Activated gamma-delta T cell treated with Interleukin-2 at 50 U/mL for 16 hours (primary cell): Measurements from ENCODE around the gene RHOC.

ENCODE experiments used
- DNase-seq: peaks from one replicate; pipeline ENCODE4 v3.0.0-alpha.2; 2020

RHOC gene

GRCh38 chr1:112701227-112702066 lies 5.5 kb downstream of the RHOC start:
- DNase-seq, result no peak

- DNase-seq, result peak; percentile 69
Observed at GRCh38 chr1:112700290-112701226, 6.4 kb downstream of the RHOC start.

GRCh38 chr1:112699425-112700144 lies 7.3 kb downstream of the RHOC start:
- DNase-seq, result no peak

- DNase-seq, result no peak
Observed at GRCh38 chr1:112698366-112699310, 8.3 kb downstream of the RHOC start.

- DNase-seq, result no peak
Observed at GRCh38 chr1:112697781-112698201, 9.1 kb downstream of the RHOC start.

GRCh38 chr1:112696578-112697314 lies 10.2 kb downstream of the RHOC start:
- DNase-seq, result no peak

GRCh38 chr1:112695276-112695675 lies 11.7 kb downstream of the RHOC start:
- DNase-seq, result no peak

GRCh38 chr1:112694363-112694929 lies 12.5 kb downstream of the RHOC start:
- DNase-seq, result no peak

GRCh38 chr1:112693821-112694220 lies 13.1 kb downstream of the RHOC start:
- no peak for DNase-seq

- no peak for DNase-seq
Observed at GRCh38 chr1:112692681-112693080, 14.2 kb downstream of the RHOC start.

GRCh38 chr1:112689842-112690237 lies 17.1 kb downstream of the RHOC start:
- DNase-seq, result no peak

- no peak for DNase-seq
Observed at GRCh38 chr1:112689196-112689841, 17.6 kb downstream of the RHOC start.

- no peak for DNase-seq
Observed at GRCh38 chr1:112688781-112689193, 18.1 kb downstream of the RHOC start.

GRCh38 chr1:112687785-112688496 lies 19.0 kb downstream of the RHOC start:
- DNase-seq, result no peak

GRCh38 chr1:112687361-112687760 lies 19.6 kb downstream of the RHOC start:
- DNase-seq, result no peak

GRCh38 chr1:112686835-112687234 lies 20.1 kb downstream of the RHOC start:
- no peak for DNase-seq

GRCh38 chr1:112686417-112686816 lies 20.5 kb downstream of the RHOC start:
- no peak for DNase-seq

GRCh38 chr1:112685913-112686312 lies 21.0 kb downstream of the RHOC start:
- no peak for DNase-seq

GRCh38 chr1:112678605-112679004 lies 28.3 kb downstream of the RHOC start:
- no peak for DNase-seq

- DNase-seq, result no peak
Observed at GRCh38 chr1:112677501-112677900, 29.4 kb downstream of the RHOC start.
